BE2C (cell line): ENCODE measurements around the gene INPP5E.

Source experiments
- DNase-seq: peaks from one replicate; pipeline ENCODE4 v3.0.0-alpha.2; 2020
- H3K27me3 ChIP-seq: fragments of 250-450 bp; sonication (Bioruptor Pico); 2 replicates; pipeline ENCODE4 v1.5.1; 2020; ENCODE audit warnings: mild to moderate bottlenecking
- H3K36me3 ChIP-seq: fragments of 250-450 bp; sonication (Bioruptor Pico); 2 replicates; pipeline ENCODE4 v1.5.1; 2020; ENCODE audit warnings: mild to moderate bottlenecking
- H3K4me1 ChIP-seq: fragments of 250-450 bp; sonication (Bioruptor Pico); 2 replicates; pipeline ENCODE4 v1.5.1; 2020
- H3K4me3 ChIP-seq: 2 replicates; pipeline ENCODE4 v1.5.1; 2011; ENCODE audit warnings: low read depth, low read length
- H3K9me3 ChIP-seq: fragments of 250-450 bp; sonication (Bioruptor Pico); 2 replicates; pipeline ENCODE4 v1.5.1; 2020
- CTCF ChIP-seq: IDR thresholded peaks from 2 replicates; pipeline ENCODE4 v1.5.1; 2012; ENCODE audit warnings: mild to moderate bottlenecking, low read depth, low read length

The INPP5E gene

GRCh38 chr9:136381966-136382513 lies 57.6 kb downstream of the INPP5E start:
- no peaks in the 10 kb centered on the region for H3K9me3 ChIP-seq
- no peak for DNase-seq
- H3K27me3 ChIP-seq, result no peaks in the 10 kb centered on the region
- H3K4me3 ChIP-seq, result no peak overlapping the region
- no peaks in the 10 kb centered on the region for H3K4me1 ChIP-seq
- TF ChIP-seq CTCF, result no peak
- H3K36me3 ChIP-seq, result peaks cover 69% of the 10 kb centered on the region

- no peak for TF ChIP-seq CTCF
- no peaks in the 10 kb centered on the region for H3K9me3 ChIP-seq
- peaks cover 63% of the 10 kb centered on the region for H3K36me3 ChIP-seq
- no peaks in the 10 kb centered on the region for H3K4me1 ChIP-seq
- no peak for DNase-seq
- H3K27me3 ChIP-seq, result no peaks in the 10 kb centered on the region
- H3K4me3 ChIP-seq, result no peak overlapping the region
Observed at GRCh38 chr9:136381311-136381710, 58.3 kb downstream of the INPP5E start.

- Histone ChIP-seq H3K4me1 (no peaks in the 10 kb centered on the region), H3K36me3 (peaks cover 67% of the 10 kb centered on the region), H3K9me3 (no peaks in the 10 kb centered on the region), H3K4me3 (no peak overlapping the region), H3K27me3 (no peaks in the 10 kb centered on the region)
- no peak for TF ChIP-seq CTCF
- no peak for DNase-seq
Observed at GRCh38 chr9:136380381-136380780, 59.3 kb downstream of the INPP5E start.

GRCh38 chr9:136379891-136380290 lies 59.8 kb downstream of the INPP5E start:
- Histone ChIP-seq H3K4me3 (no peak overlapping the region), H3K27me3 (no peaks in the 10 kb centered on the region), H3K9me3 (no peaks in the 10 kb centered on the region), H3K36me3 (peaks cover 69% of the 10 kb centered on the region), H3K4me1 (no peaks in the 10 kb centered on the region)
- no peak for DNase-seq
- no peak for TF ChIP-seq CTCF

- Histone ChIP-seq H3K4me1 (no peaks in the 10 kb centered on the region), H3K4me3 (no peak overlapping the region), H3K36me3 (peaks cover 64% of the 10 kb centered on the region), H3K27me3 (no peaks in the 10 kb centered on the region), H3K9me3 (no peaks in the 10 kb centered on the region)
- TF ChIP-seq CTCF, result no peak
- no peak for DNase-seq
Observed at GRCh38 chr9:136379401-136379800, 60.2 kb downstream of the INPP5E start.

GRCh38 chr9:136379003-136379287 lies 60.7 kb downstream of the INPP5E start:
- Histone ChIP-seq H3K4me3 (no peak overlapping the region), H3K36me3 (peaks cover 60% of the 10 kb centered on the region), H3K27me3 (no peaks in the 10 kb centered on the region), H3K9me3 (no peaks in the 10 kb centered on the region), H3K4me1 (no peaks in the 10 kb centered on the region; the same call in 1 of the 2 replicates)
- no peak for DNase-seq
- no peak for TF ChIP-seq CTCF
